Right lung (tissue), 5 donors: ENCODE results near the gene C3. TPM values are rescaled to one million over a fixed set of nuclear protein-coding genes. Genes with fewer than 3 reads are reported as not detected.

Source experiments
- polyA plus RNA-seq, 5 donors: library from polyadenylated mRNA; unstranded; fragments of 120-200 nt; gene quantifications; one replicate each; pipeline versions ENCODE4 v1.2.1 to v1.2.3, GENCODE V29; 2013; ENCODE audit warnings: inconsistent platforms in 1 of 5, low replicate concordance in 1 of 5; ENCODE audit not compliant: insufficient read length in 5 of 5, insufficient read depth in 1 of 5

Gene C3
- polyA plus RNA-seq, 5 donors: 21.7 to 123 (median 39.6) TPM

Other genes starting within 250 kb of the C3 start
- 10 to 100 TPM; 14.6 to 23.3 (median 16.6) TPM for gene DENND1C, start 238.9 kb downstream of the C3 start, polyA plus RNA-seq
- gene TUBB4A, start 218.3 kb downstream of the C3 start, polyA plus RNA-seq: 1 to 10 TPM; 2.3 to 6.8 (median 3.4) TPM
- gene TNFSF9, start 189.6 kb downstream of the C3 start, polyA plus RNA-seq: under 1 TPM; 0.15 to 0.83 (median 0.23) TPM
- under 1 TPM in 3 of 5 donors, not detected in 2; 0.13 to 0.54 (median 0.35) TPM for gene CD70, start 129.5 kb downstream of the C3 start, polyA plus RNA-seq
- gene TNFSF14, start 50.5 kb downstream of the C3 start, polyA plus RNA-seq: 1 to 10 TPM in 1 of 5 donors, under 1 TPM in 4; 0.18 to 1.0 (median 0.28) TPM
- 10 to 100 TPM; 39.3 to 92.3 (median 63.7) TPM for gene GPR108, start 16.9 kb upstream of the C3 start, polyA plus RNA-seq
- 100 to 1,000 TPM in 2 of 5 donors, 10 to 100 TPM in 3; 90.7 to 113 (median 98.9) TPM for gene TRIP10, start 19.0 kb upstream of the C3 start, polyA plus RNA-seq
- 1 to 10 TPM; 5.9 to 9.2 (median 7.9) TPM for gene SH2D3A, start 46.8 kb upstream of the C3 start, polyA plus RNA-seq
- 1 to 10 TPM; 2.0 to 2.6 (median 2.2) TPM for gene VAV1, start 52.1 kb upstream of the C3 start, polyA plus RNA-seq
- under 1 TPM; 0.12 to 0.42 (median 0.21) TPM for gene ADGRE1, start 166.9 kb upstream of the C3 start, polyA plus RNA-seq